ENCODE data around the gene UPK3B. TPM values are rescaled to one million over a fixed set of nuclear protein-coding genes. Genes with fewer than 3 reads are reported as not detected.

The UPK3B gene
- total RNA-seq = 0.39 and 0.46 TPM in 2 replicates

GRCh38 chr7:76509931-76510877 is at the start of gene UPK3B:
Gene UPK3B (plus strand): TSS chr7:76510552. CDS start chr7:76510653, 101 bp downstream.

GRCh38 chr7:76461464-76462101 is 48.8 kb upstream of the UPK3B start, which contains the start of gene DTX2:
Gene DTX2 (plus strand): TSS chr7:76461709. CDS start chr7:76480510, 18,801 bp downstream.

GRCh38 chr7:76543197-76543596 is 32.8 kb downstream of the UPK3B start, which contains the start of gene SPDYE16:
Gene SPDYE16 (minus strand): TSS chr7:76543297. CDS start chr7:76541459, 1,838 bp downstream.

Other genes starting within 250 kb of the UPK3B start
- gene HSPB1, start 207.9 kb upstream of the UPK3B start, total RNA-seq = 90.3 and 112 TPM in 2 replicates
- 120 and 130 TPM in 2 replicates for gene YWHAG, start 151.6 kb upstream of the UPK3B start, total RNA-seq
- 0.40 and 0.65 TPM in 2 replicates for gene SSC4D, start 100.9 kb upstream of the UPK3B start, total RNA-seq
- gene ZP3, start 85.6 kb upstream of the UPK3B start, total RNA-seq = 3.0 and 3.8 TPM in 2 replicates
- gene DTX2, start 48.8 kb upstream of the UPK3B start, total RNA-seq = 7.6 and 9.8 TPM in 2 replicates
- gene SPDYE16, start 32.7 kb downstream of the UPK3B start, total RNA-seq = not detected in 2 replicates
- gene POMZP3, start 116.7 kb downstream of the UPK3B start, total RNA-seq = 1.5 and 3.5 TPM in 2 replicates